LNCaP clone FGC (cell line): ENCODE measurements around the gene VPS16.

Experiments
- DNase-seq: peaks from one replicate; pipeline ENCODE4 v3.0.0-alpha.2; 2011; ENCODE audit warnings: low read depth
- H3K4me3 ChIP-seq: 2 replicates; pipeline ENCODE4 v1.5.1; 2011; ENCODE audit warnings: mild to moderate bottlenecking, low read depth, low read length, control low read depth
- TF ChIP-seq, protein P1 (sequence below): IDR thresholded peaks from 2 replicates; pipeline ENCODE4 v1.5.1; 2012; ENCODE audit warnings: mild to moderate bottlenecking; ENCODE audit not compliant: control insufficient read depth, insufficient read depth; ENCODE audit errors: extremely low read depth

Gene VPS16

DNA sequence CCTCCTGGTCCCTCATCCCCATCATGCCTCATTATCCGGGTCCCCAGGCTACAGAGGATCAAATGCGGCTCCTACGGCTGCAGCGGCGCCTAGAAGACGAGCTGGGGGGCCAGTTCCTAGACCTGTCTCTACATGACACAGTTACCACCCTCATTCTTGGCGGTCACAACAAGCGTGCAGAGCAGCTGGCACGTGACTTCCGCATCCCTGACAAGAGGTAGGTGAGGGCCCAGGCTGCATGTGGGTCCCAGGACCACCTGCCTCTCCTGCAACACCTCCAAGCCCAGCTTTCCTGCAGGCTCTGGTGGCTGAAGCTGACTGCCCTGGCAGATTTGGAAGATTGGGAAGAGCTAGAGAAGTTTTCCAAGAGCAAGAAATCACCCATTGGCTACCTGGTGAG lies 24.6 kb downstream of the VPS16 start:
- no peak overlapping the region for H3K4me3 ChIP-seq
- no peak for DNase-seq
- TF ChIP-seq, protein P1, sequence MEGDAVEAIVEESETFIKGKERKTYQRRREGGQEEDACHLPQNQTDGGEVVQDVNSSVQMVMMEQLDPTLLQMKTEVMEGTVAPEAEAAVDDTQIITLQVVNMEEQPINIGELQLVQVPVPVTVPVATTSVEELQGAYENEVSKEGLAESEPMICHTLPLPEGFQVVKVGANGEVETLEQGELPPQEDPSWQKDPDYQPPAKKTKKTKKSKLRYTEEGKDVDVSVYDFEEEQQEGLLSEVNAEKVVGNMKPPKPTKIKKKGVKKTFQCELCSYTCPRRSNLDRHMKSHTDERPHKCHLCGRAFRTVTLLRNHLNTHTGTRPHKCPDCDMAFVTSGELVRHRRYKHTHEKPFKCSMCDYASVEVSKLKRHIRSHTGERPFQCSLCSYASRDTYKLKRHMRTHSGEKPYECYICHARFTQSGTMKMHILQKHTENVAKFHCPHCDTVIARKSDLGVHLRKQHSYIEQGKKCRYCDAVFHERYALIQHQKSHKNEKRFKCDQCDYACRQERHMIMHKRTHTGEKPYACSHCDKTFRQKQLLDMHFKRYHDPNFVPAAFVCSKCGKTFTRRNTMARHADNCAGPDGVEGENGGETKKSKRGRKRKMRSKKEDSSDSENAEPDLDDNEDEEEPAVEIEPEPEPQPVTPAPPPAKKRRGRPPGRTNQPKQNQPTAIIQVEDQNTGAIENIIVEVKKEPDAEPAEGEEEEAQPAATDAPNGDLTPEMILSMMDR, result no peak

DNA sequence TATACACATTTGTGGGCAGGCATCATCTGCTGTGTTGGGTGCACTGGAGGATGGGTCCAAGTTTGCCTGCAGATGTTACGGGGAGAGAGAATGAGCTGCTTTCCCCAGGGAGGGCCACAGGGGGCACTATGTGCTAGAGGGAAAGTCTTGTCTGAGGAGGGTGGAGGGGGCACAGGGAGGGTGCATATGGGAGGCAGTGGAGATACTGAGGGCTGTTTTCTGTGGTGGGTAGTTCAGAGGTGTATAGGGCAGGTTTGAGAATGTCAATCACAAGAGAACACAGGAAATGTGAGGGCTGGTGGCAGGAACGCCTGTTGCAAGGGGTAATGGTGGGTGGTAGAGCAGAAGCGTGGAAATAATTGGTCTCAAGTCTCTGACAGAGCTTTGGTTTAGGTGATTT lies 25.1 kb downstream of the VPS16 start:
- TF ChIP-seq, protein P1, result no peak
- no peak for DNase-seq
- H3K4me3 ChIP-seq, result no peak overlapping the region

DNA sequence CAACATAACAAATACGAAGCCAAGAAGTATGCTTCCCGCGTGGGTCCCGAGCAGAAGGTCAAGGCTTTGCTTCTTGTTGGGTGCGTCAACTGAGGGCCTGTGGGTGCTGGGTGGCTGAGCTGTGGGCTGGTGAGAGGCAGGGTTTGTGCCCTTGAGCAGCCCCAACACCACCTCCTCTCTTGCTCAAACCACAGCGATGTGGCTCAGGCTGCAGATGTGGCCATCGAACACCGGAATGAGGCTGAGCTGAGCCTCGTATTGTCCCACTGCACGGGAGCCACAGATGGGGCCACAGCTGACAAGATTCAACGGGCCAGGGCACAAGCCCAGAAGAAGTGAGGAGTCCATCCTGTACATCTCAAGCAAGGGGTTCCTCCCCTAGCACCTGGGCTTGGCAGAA lies 25.7 kb downstream of the VPS16 start:
- DNase-seq, result no peak
- TF ChIP-seq, protein P1, result no peak
- no peak overlapping the region for H3K4me3 ChIP-seq

DNA sequence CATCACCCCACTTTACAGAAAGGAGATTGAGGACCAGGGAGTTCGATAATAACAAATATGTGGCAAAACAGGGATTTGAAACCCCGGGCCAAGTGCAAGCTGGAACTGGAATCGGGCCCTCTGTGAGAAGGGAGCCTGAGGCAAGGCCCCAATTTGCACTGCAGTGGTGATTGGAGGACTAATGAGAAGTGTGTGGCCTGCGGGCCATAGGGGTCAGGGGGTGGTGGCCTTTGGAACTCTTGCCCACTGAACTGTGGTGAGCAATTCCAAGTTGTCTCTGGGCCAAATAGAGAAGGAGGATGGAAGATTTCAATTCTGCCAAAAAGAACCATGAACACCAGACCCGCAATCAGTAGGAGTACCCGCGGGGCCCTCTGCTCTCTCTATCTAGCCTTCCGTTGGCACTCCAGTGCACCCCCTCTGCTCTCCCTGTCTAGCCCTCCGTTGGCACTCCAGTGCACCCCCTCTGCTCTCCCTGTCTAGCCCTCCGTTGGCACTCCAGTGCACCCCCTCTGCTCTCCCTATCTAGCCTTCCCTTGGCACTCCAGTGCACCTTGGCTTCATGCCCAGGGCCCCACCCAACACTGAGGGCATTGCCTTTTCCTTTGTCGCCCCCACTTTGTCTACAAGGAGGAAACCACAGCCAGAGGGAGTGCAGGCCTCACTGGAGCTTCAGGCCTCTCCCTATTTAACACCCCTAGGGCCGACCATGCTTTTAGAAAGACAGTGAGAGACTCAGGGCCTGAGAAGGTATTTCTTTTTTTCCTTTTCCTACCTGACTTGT lies 26.7 kb downstream of the VPS16 start:
- DNase-seq, result no peak
- H3K4me3 ChIP-seq, result no peak overlapping the region
- TF ChIP-seq, protein P1, result no peak

DNA sequence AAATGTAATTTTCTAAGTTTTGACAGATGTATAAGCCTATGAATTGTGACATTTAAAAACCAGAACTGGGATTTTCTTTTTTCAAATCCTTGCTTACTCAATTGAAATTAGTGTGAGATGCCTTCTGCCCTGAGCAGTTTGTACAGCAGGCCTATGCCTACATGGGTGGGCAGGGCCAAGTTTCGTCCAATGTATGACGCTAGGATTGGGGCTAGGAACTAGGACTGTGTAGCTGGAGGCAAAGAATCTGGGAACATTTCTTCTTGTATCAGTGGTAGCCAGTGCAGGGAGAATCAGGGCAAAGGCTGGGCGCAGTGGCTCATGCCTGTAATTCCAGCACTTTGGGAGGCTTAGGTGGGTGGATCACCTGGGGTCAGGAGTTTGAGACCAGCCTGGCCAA lies 28.8 kb downstream of the VPS16 start:
- no peak overlapping the region for H3K4me3 ChIP-seq
- TF ChIP-seq, protein P1, result no peak
- no peak for DNase-seq

DNA sequence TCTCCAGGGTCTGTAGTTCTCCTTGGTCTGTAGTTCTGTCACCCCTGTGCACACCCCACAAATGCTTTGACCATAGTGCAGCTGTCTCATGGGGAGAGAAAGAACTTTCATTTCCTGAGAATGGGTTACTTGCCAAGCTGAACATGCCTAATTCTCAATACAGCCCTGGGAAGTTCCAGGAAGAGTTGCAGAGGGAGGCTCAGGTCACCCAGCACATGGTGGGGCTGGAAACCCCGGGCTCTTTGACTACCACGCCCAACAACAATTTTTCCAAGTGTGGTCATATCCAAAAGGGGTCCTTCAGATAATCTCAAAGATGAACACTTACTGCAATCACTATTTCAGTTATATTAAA lies 30.5 kb downstream of the VPS16 start:
- no peak for DNase-seq

More for the DNA sequence above, 30.5 kb downstream of the VPS16 start:
- H3K4me3 ChIP-seq, result no peak overlapping the region
- TF ChIP-seq, protein P1, result no peak
